ENCODE data around the gene VCAN.
A peak's percentile ranks its signal among the peaks of the same experiment; 100 is the strongest.

VCAN gene

GRCh38 chr5:83554133-83554532, 82.6 kb downstream of the VCAN start:
- no peak for TF ChIP-seq CTCF (IDR thresholded peaks at IDR 0.05; ENCODE audit: unreplicated experiment in 3 of 3)
- H3K4me1 Mint-ChIP-seq = peaks cover 42% of the 10 kb centered on the region
- H3K36me3 Mint-ChIP-seq (ENCODE audit: low read depth) = peaks cover 89% of the 10 kb centered on the region
- no peaks in the 10 kb centered on the region for H3K9me3 Mint-ChIP-seq
- no peak overlapping the region for H3K4me3 Mint-ChIP-seq
- peak overlapping the region; percentile 77 to 94 (median 89) for H3K27ac Mint-ChIP-seq
- no peaks in the 10 kb centered on the region for H3K27me3 Mint-ChIP-seq (ENCODE audit: low read depth)

DNA sequence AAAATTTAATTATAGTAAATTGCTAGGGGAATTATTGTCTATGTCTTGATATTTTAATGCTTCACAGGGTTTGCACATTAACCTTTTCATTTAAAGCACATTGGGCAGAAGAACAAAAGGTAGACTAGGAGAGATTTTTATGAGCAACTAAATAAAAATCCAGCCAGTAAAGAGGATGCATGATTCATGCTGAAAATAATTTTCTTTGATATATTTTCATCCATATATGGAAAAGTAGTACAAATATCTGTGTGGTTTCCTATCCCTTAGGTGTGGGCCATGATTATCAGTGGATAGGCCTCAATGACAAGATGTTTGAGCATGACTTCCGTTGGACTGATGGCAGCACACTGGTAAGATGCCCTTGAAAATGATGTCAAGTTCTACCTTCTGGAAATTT, 83.1 kb downstream of the VCAN start:
- Mint-ChIP-seq H3K27me3 (ENCODE audit: low read depth) (no peaks in the 10 kb centered on the region), H3K9me3 (no peaks in the 10 kb centered on the region), H3K4me3 (no peak overlapping the region), H3K4me1 (peaks cover 45% of the 10 kb centered on the region), H3K27ac (peak overlapping the region; percentile 77 to 94 (median 89)), H3K36me3 (ENCODE audit: low read depth) (peaks cover 91% of the 10 kb centered on the region)
- TF ChIP-seq CTCF (IDR thresholded peaks at IDR 0.05; ENCODE audit: unreplicated experiment in 3 of 3) = no peak

DNA sequence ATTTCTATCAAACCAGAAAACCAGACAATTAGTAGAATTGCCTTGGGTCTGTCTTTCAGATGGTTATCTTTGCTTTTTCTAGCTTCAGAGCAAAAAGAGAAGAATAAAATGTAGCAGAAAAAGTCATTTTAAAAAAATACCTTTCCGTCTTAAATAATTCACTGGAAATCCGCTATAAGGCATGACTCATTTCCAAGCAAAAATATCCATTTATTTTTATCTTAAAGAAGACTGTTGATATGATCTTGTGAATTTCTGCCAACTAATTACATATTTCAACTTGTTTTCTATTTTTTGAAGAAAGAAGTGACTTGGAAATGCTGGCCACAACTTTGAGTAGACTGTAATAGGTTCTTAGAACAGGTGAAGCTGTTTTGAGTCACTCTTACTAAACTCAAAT, 83.7 kb downstream of the VCAN start:
- no peak for TF ChIP-seq CTCF (IDR thresholded peaks at IDR 0.05; ENCODE audit: unreplicated experiment in 3 of 3)
- H3K36me3 Mint-ChIP-seq (ENCODE audit: low read depth) = peaks cover 89% of the 10 kb centered on the region
- H3K9me3 Mint-ChIP-seq = no peaks in the 10 kb centered on the region
- peaks cover 45% of the 10 kb centered on the region for H3K4me1 Mint-ChIP-seq
- no peaks in the 10 kb centered on the region for H3K27me3 Mint-ChIP-seq (ENCODE audit: low read depth)
- H3K4me3 Mint-ChIP-seq = no peak overlapping the region
- H3K27ac Mint-ChIP-seq = peak overlapping the region; percentile 77 to 94 (median 89)

GRCh38 chr5:83556190-83556589, 84.6 kb downstream of the VCAN start:
- Mint-ChIP-seq H3K4me1 (peaks cover 54% of the 10 kb centered on the region), H3K27me3 (ENCODE audit: low read depth) (no peaks in the 10 kb centered on the region)

GRCh38 chr5:83559118-83559785, 87.7 kb downstream of the VCAN start:
- Mint-ChIP-seq H3K9me3 (no peaks in the 10 kb centered on the region), H3K27me3 (ENCODE audit: low read depth) (no peaks in the 10 kb centered on the region), H3K36me3 (ENCODE audit: low read depth) (peaks cover 85% of the 10 kb centered on the region), H3K27ac (peak overlapping the region; percentile 81 to 92 (median 82)), H3K4me1 (peaks cover 63% of the 10 kb centered on the region), H3K4me3 (no peak overlapping the region)
- TF ChIP-seq CTCF (IDR thresholded peaks at IDR 0.05; ENCODE audit: unreplicated experiment in 3 of 3) = no peak

More at GRCh38 chr5:83556190-83556589, 84.6 kb downstream of the VCAN start:
- no peak overlapping the region for H3K4me3 Mint-ChIP-seq
- H3K36me3 Mint-ChIP-seq (ENCODE audit: low read depth) = peaks cover 89% of the 10 kb centered on the region
- no peaks in the 10 kb centered on the region for H3K9me3 Mint-ChIP-seq
- TF ChIP-seq CTCF (IDR thresholded peaks at IDR 0.05; ENCODE audit: unreplicated experiment in 3 of 3) = no peak
- peak overlapping the region; percentile 64 to 84 (median 82) for H3K27ac Mint-ChIP-seq

- H3K36me3 Mint-ChIP-seq (ENCODE audit: low read depth) = peaks cover 83% of the 10 kb centered on the region
- peak overlapping the region; percentile 82 to 92 (median 90) for H3K27ac Mint-ChIP-seq
- TF ChIP-seq CTCF (IDR thresholded peaks at IDR 0.05; ENCODE audit: unreplicated experiment in 3 of 3) = no peak
- no peaks in the 10 kb centered on the region for H3K27me3 Mint-ChIP-seq (ENCODE audit: low read depth)
- no peak overlapping the region for H3K4me3 Mint-ChIP-seq
- H3K9me3 Mint-ChIP-seq = no peaks in the 10 kb centered on the region
- H3K4me1 Mint-ChIP-seq = peaks cover 78% of the 10 kb centered on the region
Observed at GRCh38 chr5:83562071-83562606, 90.6 kb downstream of the VCAN start.
